ENCODE results near the gene CEPT1.

GRCh38 chr1:111154021-111154999 is 14.3 kb downstream of the CEPT1 start:
- no peak for TF ChIP-seq CTCF (IDR thresholded peaks at IDR 0.05)
- no peak for TF ChIP-seq POLR2A (IDR thresholded peaks at IDR 0.05)
- TF ChIP-seq POLR2AphosphoS5 (IDR thresholded peaks at IDR 0.05) = no peak
- no peak for TF ChIP-seq EP300 (IDR thresholded peaks at IDR 0.05)
